ENCODE measurements around the gene FGG. TPM values are rescaled to one million over a fixed set of nuclear protein-coding genes. Genes with fewer than 3 reads are reported as not detected.

FGG gene
- total RNA-seq, 1 experiment from 2014 or later, result not detected

GRCh38 chr4:154586296-154587033 lies 26.0 kb downstream of the FGG start:
- Histone ChIP-seq H3K27me3 (ENCODE audit: low read length) (no peaks in the 10 kb centered on the region; the same call in none of the 2 replicates), H3K79me2 (ENCODE audit: low read length) (no peaks in the 10 kb centered on the region), H3K4me2 (ENCODE audit: low read depth, low read length, poor library complexity, severe bottlenecking) (no peak overlapping the region)

DNA sequence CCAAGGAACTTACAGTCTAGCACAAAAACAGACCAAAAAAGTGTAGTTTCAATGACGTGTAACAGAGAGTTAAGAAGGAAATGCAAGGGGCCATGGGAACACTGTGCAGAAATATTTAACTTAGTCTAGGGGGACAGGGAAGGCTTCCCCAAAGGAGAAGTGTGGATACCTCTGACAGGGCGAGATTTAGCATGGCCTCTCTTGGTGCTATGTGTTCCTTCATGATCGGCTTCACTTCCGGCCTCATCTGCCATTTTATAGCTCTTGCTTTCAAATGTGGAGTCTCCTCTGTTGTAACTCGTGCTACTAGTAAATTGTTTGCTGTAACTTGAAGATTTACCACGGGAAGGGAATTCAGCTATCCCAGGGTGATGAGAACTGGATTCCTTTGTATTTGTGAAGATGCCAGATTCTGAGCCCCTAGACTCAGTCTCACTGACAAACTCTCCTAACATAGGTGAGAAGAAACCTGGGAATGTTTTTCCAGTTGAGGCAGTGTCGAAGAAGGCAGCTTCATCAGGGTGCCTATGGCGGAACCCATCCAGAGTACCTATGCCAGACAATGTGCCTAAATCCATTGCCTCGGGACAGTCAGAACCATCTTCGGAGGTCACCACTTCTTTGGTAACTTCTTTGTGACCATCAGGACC lies 27.0 kb downstream of the FGG start:
- Histone ChIP-seq H3K9me2 (replicated peaks; ENCODE audit: insufficient read depth, low read length) (no peaks in the 10 kb centered on the region), H3K27me3 (ENCODE audit: low read length) (no peaks in the 10 kb centered on the region; the same call in none of the 2 replicates), H3K27ac (ENCODE audit: low read length) (no peak overlapping the region), H3K4me1 (ENCODE audit: low read length) (no peaks in the 10 kb centered on the region), H3K4me3 (ENCODE audit: low read length) (no peak overlapping the region), H3K36me3 (ENCODE audit: insufficient read depth, low read length) (no peaks in the 10 kb centered on the region), H2AFZ (ENCODE audit: low read length) (no peak overlapping the region), H3K9me3 (ENCODE audit: low read length) (no peaks in the 10 kb centered on the region), H3K4me2 (ENCODE audit: low read depth, low read length, poor library complexity, severe bottlenecking) (no peak overlapping the region), H3K9ac (ENCODE audit: low read length) (no peak overlapping the region), H3K79me2 (ENCODE audit: low read length) (no peaks in the 10 kb centered on the region), H4K20me1 (ENCODE audit: insufficient read depth, low read depth, low read length) (no peaks in the 10 kb centered on the region)
- no peak for DNase-seq

More at GRCh38 chr4:154586296-154587033, 26.0 kb downstream of the FGG start:
- Histone ChIP-seq H3K9me2 (replicated peaks; ENCODE audit: insufficient read depth, low read length) (no peaks in the 10 kb centered on the region), H3K4me1 (ENCODE audit: low read length) (no peaks in the 10 kb centered on the region), H3K4me3 (ENCODE audit: low read length) (no peak overlapping the region), H3K9ac (ENCODE audit: low read length) (no peak overlapping the region), H3K27ac (ENCODE audit: low read length) (no peak overlapping the region), H3K9me3 (ENCODE audit: low read length) (no peaks in the 10 kb centered on the region), H2AFZ (ENCODE audit: low read length) (no peak overlapping the region), H4K20me1 (ENCODE audit: insufficient read depth, low read depth, low read length) (no peaks in the 10 kb centered on the region), H3K36me3 (ENCODE audit: insufficient read depth, low read length) (no peaks in the 10 kb centered on the region)
- DNase-seq, result no peak

GRCh38 chr4:154584259-154584658 lies 28.2 kb downstream of the FGG start:
- H4K20me1 ChIP-seq (ENCODE audit: insufficient read depth, low read depth, low read length), result no peaks in the 10 kb centered on the region
- no peak overlapping the region for H3K27ac ChIP-seq (ENCODE audit: low read length)
- no peaks in the 10 kb centered on the region for H3K9me3 ChIP-seq (ENCODE audit: low read length)
- no peak overlapping the region for H2AFZ ChIP-seq (ENCODE audit: low read length)
- H3K9me2 ChIP-seq (replicated peaks; ENCODE audit: insufficient read depth, low read length), result no peaks in the 10 kb centered on the region
- H3K27me3 ChIP-seq (ENCODE audit: low read length), result no peaks in the 10 kb centered on the region; the same call in none of the 2 replicates
- no peak for DNase-seq
- no peaks in the 10 kb centered on the region for H3K79me2 ChIP-seq (ENCODE audit: low read length)
- H3K36me3 ChIP-seq (ENCODE audit: insufficient read depth, low read length), result no peaks in the 10 kb centered on the region
- H3K4me1 ChIP-seq (ENCODE audit: low read length), result no peaks in the 10 kb centered on the region
- no peak overlapping the region for H3K4me2 ChIP-seq (ENCODE audit: low read depth, low read length, poor library complexity, severe bottlenecking)
- no peak overlapping the region for H3K4me3 ChIP-seq (ENCODE audit: low read length)
- H3K9ac ChIP-seq (ENCODE audit: low read length), result no peak overlapping the region

DNA sequence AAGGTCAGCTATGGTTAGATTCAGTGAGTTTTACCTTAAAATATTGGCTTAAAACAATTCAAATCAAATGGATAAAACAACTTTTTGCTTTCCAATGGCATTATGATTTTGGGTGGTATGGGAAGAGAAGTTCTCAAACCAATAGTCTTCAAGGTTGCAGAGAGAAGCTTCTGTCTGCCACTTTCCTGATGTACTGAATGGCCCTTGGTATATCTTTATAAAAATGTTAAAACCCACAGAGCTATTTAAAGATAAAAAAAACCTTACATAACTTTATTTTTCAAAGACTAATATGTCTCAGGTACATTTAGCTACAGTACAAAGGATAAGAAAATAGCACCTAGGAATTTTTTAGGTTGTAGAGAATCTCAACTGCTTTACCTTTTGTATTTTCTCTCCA lies 28.8 kb downstream of the FGG start:
- no peak overlapping the region for H3K4me2 ChIP-seq (ENCODE audit: low read depth, low read length, poor library complexity, severe bottlenecking)

GRCh38 chr4:154583230-154583629 lies 29.2 kb downstream of the FGG start:
- H3K9me2 ChIP-seq (replicated peaks; ENCODE audit: insufficient read depth, low read length), result no peaks in the 10 kb centered on the region
- no peaks in the 10 kb centered on the region for H3K4me1 ChIP-seq (ENCODE audit: low read length)
- H3K36me3 ChIP-seq (ENCODE audit: insufficient read depth, low read length), result no peaks in the 10 kb centered on the region
- no peak overlapping the region for H3K27ac ChIP-seq (ENCODE audit: low read length)
- H2AFZ ChIP-seq (ENCODE audit: low read length), result no peak overlapping the region
- H3K9ac ChIP-seq (ENCODE audit: low read length), result no peak overlapping the region
- no peak overlapping the region for H3K4me2 ChIP-seq (ENCODE audit: low read depth, low read length, poor library complexity, severe bottlenecking)
- no peak for DNase-seq
- no peaks in the 10 kb centered on the region for H3K9me3 ChIP-seq (ENCODE audit: low read length)
- H3K4me3 ChIP-seq (ENCODE audit: low read length), result no peak overlapping the region
- no peaks in the 10 kb centered on the region for H3K79me2 ChIP-seq (ENCODE audit: low read length)
- no peaks in the 10 kb centered on the region; the same call in none of the 2 replicates for H3K27me3 ChIP-seq (ENCODE audit: low read length)
- no peaks in the 10 kb centered on the region for H4K20me1 ChIP-seq (ENCODE audit: insufficient read depth, low read depth, low read length)

More for the DNA sequence above, 28.8 kb downstream of the FGG start:
- H3K4me3 ChIP-seq (ENCODE audit: low read length), result no peak overlapping the region
- H3K9me3 ChIP-seq (ENCODE audit: low read length), result no peaks in the 10 kb centered on the region
- no peaks in the 10 kb centered on the region; the same call in none of the 2 replicates for H3K27me3 ChIP-seq (ENCODE audit: low read length)
- no peaks in the 10 kb centered on the region for H4K20me1 ChIP-seq (ENCODE audit: insufficient read depth, low read depth, low read length)
- no peak for DNase-seq
- no peaks in the 10 kb centered on the region for H3K79me2 ChIP-seq (ENCODE audit: low read length)
- H2AFZ ChIP-seq (ENCODE audit: low read length), result no peak overlapping the region
- no peak overlapping the region for H3K27ac ChIP-seq (ENCODE audit: low read length)
- no peaks in the 10 kb centered on the region for H3K9me2 ChIP-seq (replicated peaks; ENCODE audit: insufficient read depth, low read length)
- no peaks in the 10 kb centered on the region for H3K36me3 ChIP-seq (ENCODE audit: insufficient read depth, low read length)
- H3K9ac ChIP-seq (ENCODE audit: low read length), result no peak overlapping the region
- no peaks in the 10 kb centered on the region for H3K4me1 ChIP-seq (ENCODE audit: low read length)

GRCh38 chr4:154582723-154583122 lies 29.7 kb downstream of the FGG start:
- Histone ChIP-seq H3K4me1 (ENCODE audit: low read length) (no peaks in the 10 kb centered on the region), H3K9me2 (replicated peaks; ENCODE audit: insufficient read depth, low read length) (no peaks in the 10 kb centered on the region), H3K9ac (ENCODE audit: low read length) (no peak overlapping the region), H3K27ac (ENCODE audit: low read length) (no peak overlapping the region), H4K20me1 (ENCODE audit: insufficient read depth, low read depth, low read length) (no peaks in the 10 kb centered on the region), H3K36me3 (ENCODE audit: insufficient read depth, low read length) (no peaks in the 10 kb centered on the region), H3K27me3 (ENCODE audit: low read length) (no peaks in the 10 kb centered on the region; the same call in none of the 2 replicates), H3K9me3 (ENCODE audit: low read length) (no peaks in the 10 kb centered on the region), H3K4me3 (ENCODE audit: low read length) (no peak overlapping the region), H3K4me2 (ENCODE audit: low read depth, low read length, poor library complexity, severe bottlenecking) (no peak overlapping the region), H3K79me2 (ENCODE audit: low read length) (no peaks in the 10 kb centered on the region), H2AFZ (ENCODE audit: low read length) (no peak overlapping the region)
- no peak for DNase-seq

- Histone ChIP-seq H2AFZ (ENCODE audit: low read length) (no peak overlapping the region), H3K4me3 (ENCODE audit: low read length) (no peak overlapping the region), H3K27ac (ENCODE audit: low read length) (no peak overlapping the region), H3K36me3 (ENCODE audit: insufficient read depth, low read length) (no peaks in the 10 kb centered on the region), H4K20me1 (ENCODE audit: insufficient read depth, low read depth, low read length) (no peaks in the 10 kb centered on the region), H3K9me3 (ENCODE audit: low read length) (no peaks in the 10 kb centered on the region), H3K4me1 (ENCODE audit: low read length) (no peaks in the 10 kb centered on the region), H3K9me2 (replicated peaks; ENCODE audit: insufficient read depth, low read length) (no peaks in the 10 kb centered on the region), H3K27me3 (ENCODE audit: low read length) (no peaks in the 10 kb centered on the region; the same call in 1 of the 2 replicates), H3K79me2 (ENCODE audit: low read length) (no peaks in the 10 kb centered on the region), H3K4me2 (ENCODE audit: low read depth, low read length, poor library complexity, severe bottlenecking) (no peak overlapping the region), H3K9ac (ENCODE audit: low read length) (no peak overlapping the region)
- DNase-seq, result no peak
These were observed 32.5 kb downstream of the FGG start for GRCh38 chr4:154579927-154580326.

GRCh38 chr4:154578919-154579318 lies 33.5 kb downstream of the FGG start:
- Histone ChIP-seq H3K9me2 (replicated peaks; ENCODE audit: insufficient read depth, low read length) (no peaks in the 10 kb centered on the region), H3K9me3 (ENCODE audit: low read length) (no peaks in the 10 kb centered on the region), H3K27me3 (ENCODE audit: low read length) (no peaks in the 10 kb centered on the region; the same call in 1 of the 2 replicates), H3K4me3 (ENCODE audit: low read length) (no peak overlapping the region), H3K79me2 (ENCODE audit: low read length) (no peaks in the 10 kb centered on the region), H3K9ac (ENCODE audit: low read length) (no peak overlapping the region), H3K36me3 (ENCODE audit: insufficient read depth, low read length) (no peaks in the 10 kb centered on the region), H4K20me1 (ENCODE audit: insufficient read depth, low read depth, low read length) (no peaks in the 10 kb centered on the region), H2AFZ (ENCODE audit: low read length) (no peak overlapping the region), H3K27ac (ENCODE audit: low read length) (no peak overlapping the region), H3K4me2 (ENCODE audit: low read depth, low read length, poor library complexity, severe bottlenecking) (no peak overlapping the region), H3K4me1 (ENCODE audit: low read length) (no peaks in the 10 kb centered on the region)
- no peak for DNase-seq
